GM21447 (cell line): ENCODE data around the gene RASGRP4.

ENCODE experiments used
- ATAC-seq: cut with Tn5 transposase; IDR thresholded peaks from one replicate; pipeline ENCODE4 v1.9.1; 2021; ENCODE audit not compliant: unreplicated experiment

RASGRP4 gene

DNA sequence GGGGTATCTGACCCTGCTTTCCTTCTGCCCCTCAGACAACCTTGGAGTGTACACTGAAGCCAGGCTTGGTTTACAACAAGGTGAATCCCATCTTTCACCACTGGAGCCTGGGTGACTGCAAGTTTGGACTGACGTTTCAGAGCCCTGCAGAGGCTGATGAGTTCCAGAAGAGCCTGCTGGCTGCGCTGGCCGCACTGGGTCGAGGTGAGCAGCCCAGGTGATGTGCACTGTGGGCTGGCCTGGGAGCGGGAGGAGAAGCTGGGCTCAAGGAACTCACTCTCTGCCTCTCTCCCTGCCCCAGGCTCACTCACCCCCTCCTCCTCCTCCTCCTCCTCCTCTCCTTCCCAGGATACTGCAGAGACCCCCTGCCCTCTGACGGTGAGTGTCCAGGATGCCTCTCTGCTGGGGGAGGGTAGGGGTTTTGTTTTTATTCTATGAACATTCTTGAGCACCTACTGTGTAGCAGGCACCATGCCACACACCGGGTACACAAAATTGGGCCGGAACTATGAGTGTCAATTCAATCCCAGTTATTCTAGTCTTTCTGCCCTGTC lies 34.0 kb downstream of the RASGRP4 start:
- ATAC-seq = no peak

DNA sequence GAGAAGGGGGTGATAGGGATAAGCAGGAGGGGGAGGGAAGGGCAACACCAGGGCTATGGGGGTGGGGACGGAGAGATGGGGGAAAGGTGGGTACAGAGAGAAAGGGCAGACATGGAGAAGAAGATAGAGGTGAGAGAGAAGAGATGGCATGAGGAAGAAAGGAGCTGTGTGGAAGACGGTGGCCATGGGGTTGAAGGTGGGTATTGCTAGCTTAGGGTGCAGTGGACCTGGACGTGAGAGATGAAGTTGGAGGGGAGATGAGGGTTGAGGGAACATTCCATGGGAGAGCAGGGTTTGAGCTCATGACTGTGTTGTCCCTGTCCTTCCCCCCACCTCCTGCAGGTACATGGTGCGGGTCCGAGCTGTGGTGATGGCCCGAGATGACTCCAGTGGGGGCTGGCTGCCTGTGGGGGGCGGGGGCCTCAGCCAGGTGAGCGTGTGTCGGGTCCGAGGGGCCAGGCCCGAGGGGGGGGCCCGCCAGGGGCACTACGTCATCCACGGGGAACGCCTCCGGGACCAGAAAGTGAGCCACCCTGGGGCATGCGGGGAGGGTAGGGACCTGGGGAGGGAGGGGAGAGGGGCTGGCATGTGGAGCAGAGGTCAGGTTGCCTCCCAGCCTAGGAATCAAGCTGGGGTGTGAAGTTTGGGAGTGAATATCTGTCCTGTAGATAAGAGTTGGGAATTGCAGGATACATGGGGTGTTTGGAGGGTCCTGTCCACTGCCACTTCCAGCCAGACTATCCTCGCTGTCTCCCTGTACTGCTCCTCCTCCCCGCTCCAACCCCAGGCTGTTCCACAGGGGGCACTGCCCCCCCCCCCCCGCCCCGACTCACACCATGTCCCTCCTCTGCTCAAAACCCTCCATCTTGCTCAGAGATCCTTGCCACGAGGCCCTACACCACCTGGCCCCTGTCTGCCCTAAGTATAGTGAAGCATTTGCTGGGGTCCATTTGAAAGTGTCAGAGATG lies 35.8 kb downstream of the RASGRP4 start:
- no peak for ATAC-seq

DNA sequence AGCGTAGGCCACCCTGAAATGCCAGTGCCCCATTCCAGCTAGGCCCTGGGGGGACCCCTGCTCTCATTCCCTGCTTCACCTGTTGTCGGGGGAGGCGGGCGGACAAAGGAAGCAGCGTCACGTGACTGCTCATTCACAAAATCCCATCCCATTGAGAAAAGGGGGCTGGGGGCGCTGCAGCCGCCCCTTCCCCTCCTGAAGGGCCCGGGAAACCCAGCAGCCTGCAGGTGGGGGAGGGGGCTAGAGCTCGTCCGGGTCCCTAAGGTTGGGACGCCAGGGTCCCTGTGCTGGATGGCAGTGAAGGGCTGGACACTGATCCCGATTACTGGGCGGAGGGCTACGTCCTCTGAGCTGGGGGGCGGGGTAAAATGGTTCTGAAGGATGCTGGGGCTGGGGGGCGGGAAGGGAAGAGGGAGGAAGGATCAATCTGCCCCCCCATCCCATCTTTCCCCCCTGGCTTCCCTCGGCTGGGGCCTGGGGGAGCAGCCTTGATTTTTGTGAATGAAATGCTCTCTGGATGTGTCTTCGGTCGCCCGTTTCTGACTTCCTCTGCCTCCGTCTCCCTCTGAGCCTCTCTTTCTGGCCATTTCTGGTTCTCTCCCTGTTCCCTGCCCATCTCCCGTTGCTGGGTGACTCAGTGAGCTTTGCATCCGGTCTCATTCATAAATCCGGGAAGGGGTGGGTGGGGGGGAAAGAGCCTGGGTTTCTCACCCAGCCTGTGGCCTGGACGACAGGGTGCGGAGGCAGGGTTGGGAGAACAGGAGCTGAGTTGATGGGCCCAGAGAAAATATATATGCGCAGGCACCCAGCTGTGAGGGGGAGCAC lies 36.7 kb downstream of the RASGRP4 start:
- ATAC-seq = no peak

DNA sequence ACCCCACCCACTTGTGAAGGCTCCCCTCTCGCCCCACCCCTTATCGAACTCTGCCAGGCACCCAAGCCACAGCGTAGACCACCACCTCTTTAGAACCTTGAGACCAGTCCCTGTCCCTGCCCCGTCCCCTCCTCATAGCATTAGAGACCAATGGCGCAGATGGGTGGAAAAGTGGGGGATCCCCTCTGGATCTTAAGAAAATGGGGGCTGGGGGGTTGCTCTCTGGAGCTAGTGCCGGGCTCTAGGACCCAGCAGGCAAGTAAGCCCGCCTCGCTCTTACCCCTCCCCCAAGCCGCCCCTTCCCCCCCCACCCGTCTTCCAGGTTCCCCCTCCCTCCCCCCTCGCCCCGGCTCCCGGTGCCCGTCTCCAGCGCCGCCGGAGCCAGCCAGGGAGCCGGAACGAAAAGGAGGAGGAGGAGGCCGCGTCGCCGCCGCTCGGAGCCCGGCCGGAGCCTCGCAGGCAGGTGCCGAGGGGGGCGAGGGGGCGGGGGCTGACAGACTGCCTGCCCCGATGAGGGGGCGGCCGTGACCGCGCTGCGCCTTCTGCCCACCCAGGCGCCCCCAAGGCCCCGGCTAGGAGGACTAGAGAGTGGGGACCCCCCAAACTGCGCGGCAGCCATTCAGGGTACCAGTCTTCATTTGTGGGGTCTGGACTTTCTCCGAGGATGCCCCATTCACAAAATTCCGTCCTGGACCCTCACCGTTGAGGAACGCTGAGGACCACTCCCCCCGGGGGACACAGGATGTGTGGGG lies 37.5 kb downstream of the RASGRP4 start, which contains the start of gene SPRED3:
SPRED3 (plus strand) TSS at position 349 of the 752 bp plus-strand sequence. CDS start 1,606 bp downstream, outside the sequence.
- no peak for ATAC-seq

DNA sequence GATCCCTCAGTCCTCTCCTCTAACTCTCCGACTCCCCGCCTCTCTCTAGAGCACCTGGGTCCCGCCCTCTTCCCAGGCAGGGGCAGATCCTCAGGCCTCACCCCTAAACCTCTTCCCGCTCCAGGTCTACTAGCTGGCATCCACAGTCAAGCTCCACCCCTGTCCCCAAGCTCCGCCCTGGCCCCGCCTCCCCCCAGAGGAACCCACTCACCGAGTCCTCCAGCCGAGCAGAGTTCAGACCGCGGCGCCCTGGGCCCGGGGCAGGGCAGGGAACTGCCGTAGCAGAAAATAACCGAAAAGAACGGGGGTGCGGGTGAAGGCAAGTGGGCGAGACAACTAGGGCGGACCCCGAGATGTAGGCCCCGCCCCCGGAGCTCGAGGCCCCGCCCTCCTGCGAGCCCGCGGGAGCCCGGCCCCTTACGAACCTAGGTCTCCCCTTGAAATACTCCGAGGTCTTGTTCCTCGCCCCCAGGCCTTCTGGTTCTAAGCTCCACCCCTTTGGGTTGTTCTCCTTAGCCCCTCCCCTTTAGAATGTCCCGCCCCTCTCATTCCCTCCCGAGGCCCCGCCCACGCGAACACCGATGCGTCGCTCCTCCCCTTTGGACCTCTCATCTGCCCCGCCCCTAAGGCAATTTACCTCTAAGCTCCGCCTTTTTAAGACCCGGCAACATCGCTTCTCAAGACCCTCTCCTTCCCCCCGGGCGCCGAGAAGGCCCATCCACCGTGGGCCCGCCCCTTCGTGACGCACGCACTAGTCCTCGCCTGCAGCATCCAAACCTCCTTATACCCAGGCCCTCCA lies 38.3 kb downstream of the RASGRP4 start, which contains the start of gene GGN:
GGN (minus strand) TSS at position 485 of the 799 bp plus-strand sequence. CDS start 773 bp downstream, outside the sequence.
- peak; percentile 43 for ATAC-seq

DNA sequence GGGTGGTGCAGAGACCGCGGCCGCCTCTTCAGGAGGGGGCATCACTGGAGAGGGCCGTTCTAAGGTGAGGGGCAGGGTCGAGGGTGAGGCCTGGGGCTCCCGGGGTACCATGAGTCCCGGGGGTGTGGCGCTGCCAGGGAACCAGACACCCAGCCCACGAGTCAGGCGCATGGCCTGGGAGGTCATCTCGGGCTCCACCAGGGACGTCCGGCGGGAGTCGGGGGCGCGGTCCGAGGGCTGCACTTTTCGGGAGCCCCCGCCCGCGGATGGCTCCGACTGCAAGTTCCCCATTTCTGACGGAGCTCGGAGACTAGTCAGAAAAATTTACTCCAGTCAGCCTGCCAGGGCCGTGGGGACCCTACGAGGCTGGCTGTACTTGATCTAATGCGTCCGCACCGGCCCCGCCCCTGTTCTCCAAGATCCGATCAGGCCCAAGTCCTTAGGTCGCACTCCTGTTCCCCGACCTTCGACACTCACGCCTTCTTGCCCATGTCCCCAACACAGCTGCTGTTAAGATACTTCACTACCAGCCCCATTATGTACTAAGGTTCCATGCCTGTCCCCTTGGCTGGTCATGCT lies 39.0 kb downstream of the RASGRP4 start:
- no peak for ATAC-seq

DNA sequence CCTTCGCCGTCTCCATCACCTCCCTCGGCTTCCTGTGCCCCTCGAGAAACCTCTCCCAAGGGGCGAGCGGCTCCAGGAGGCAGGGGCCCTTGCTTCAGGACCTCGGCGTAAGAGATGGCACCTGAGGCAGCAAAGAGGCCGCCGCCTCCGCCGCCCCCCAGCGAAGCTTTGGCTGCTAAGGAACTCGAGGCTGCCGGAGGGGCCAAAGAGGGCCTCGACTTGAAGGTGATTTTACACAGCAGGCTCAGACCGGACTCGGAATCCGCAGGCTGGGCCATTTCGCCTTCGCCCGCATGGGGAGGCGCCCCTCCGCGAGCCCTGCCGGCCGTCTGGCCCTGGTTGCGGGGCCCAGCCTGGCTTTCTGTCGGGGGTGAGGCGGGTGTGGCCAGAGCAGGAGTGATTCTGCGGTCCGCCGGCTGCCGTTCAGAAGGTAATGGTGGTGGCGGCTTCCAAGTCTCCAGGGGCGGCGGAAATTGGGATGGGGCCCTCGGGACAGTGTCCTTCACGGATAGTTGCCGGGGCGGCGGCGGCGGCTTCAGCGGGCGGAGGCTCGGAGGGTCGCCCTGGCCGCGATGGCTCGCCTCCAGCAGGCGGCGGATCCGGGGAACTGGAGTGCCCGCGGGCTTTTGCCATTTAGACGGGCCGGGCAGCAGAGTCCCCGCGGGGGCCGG lies 39.6 kb downstream of the RASGRP4 start:
- no peak for ATAC-seq

DNA sequence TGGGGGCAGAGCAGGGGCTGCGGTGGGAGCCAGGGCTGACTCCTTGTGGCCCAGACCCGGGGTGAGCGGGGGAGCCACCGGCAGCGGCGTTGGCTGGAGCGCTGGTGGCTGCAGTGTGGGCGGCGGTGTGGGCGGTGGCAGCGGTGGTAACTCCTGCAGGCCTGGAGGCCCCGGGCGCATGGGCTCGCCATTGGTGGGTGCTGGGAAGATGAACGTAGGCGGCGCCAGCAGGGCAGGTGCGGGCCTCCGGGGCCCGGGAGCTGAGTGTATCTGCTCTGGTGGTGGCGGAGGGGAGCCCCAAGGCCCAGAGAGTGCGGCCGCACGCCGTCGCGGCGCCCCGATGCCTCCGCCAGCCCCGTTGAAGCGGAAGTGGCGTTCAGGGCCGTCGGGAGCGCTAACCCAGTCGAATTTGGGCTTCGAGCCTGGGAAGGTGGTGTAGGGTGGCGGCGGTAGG lies 40.2 kb downstream of the RASGRP4 start:
- ATAC-seq = no peak

DNA sequence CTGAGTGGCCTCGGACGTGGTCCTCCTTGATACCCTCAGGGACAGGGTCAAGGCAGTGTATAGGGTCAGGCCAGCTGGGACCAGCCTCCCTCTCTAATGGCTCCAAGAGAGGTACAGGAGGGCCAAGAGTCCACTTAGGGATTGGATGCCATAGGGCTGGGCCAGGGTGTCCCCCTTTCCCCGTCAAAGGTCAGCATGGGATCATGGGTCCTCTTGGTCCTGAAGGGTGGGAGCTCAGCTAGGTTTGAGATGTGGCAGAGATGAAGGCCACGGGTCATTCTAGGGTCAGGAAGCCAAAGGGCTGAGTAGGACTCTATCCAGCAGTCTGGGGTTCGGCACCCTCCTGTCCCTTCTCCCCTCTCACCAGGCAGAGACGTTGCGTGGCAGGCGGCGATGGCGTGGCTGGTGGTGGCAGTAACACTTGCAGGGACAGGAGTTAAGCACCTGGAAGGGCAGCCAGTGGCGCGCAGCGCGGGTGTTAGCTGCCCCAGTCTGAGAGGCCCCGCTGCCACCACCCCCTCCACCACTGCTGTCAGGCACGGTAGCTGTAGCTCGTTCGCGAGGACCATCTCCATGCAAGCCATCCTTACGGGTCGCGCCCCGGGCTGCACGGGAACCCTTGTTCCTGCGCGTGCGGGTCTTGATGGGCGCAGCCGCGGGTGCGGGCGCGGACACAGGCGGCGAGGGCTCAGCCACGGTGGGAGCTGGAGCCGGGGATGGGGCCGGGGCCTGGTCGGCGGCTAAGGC lies 40.8 kb downstream of the RASGRP4 start:
- no peak for ATAC-seq

DNA sequence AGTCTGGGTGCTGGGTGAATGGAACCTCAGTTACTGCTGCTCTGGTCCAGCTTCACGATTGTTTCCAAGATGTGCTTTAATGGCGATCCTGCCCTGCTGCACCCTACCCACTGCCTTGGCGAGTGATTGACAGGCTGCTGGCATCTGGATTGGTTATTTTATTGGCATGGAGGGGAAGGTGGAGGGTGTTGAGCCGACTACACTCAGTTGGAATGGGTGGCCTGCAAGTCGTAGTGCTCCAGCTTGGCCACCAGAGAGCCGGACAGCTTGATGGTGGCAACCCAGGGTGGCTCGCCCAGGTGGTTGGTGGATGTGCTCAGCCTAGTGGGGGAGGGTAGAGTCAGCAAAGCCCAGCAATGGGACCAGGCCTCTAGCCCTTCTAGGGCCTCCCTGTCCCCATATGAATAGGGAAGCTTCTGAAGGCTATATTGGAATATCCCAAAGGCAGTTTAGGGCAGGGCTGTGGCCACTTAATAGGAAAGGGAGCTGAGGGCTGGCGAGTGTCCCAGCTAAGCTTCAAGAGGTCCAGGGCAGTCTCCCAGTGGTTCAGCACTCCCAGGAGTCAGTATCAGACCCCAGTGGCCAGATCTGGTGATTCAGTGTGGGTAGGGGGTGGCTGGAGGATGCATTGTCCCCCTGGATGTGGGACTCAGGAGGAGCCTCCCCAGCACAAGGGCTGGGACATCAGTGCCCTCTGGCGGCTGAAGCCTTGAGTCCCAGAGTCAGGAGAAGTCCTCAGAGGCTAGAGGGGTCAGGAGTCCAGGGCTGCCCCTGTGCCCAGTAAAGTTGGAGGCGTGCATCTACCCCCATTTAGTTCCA lies 41.6 kb downstream of the RASGRP4 start:
- no peak for ATAC-seq

DNA sequence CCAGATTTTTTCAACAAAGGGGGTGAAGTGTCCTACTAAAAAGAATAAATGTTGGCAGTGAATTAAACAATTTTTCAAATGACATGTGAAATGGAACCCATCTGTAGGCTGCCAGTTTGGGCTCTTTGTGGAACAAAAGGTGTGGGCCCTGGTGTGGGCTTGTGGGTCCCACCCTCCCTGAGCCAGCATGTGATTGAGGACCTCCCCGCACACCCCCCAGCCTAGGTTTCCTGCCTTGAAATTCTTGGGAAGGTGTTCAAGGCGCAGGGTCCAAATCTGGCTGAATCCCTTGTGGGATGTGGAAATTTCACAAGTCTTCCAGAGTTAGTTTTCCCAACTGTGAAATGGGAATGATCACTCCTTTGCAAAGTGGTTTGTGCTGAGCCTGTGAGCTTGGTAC lies 42.3 kb downstream of the RASGRP4 start:
- ATAC-seq = no peak

DNA sequence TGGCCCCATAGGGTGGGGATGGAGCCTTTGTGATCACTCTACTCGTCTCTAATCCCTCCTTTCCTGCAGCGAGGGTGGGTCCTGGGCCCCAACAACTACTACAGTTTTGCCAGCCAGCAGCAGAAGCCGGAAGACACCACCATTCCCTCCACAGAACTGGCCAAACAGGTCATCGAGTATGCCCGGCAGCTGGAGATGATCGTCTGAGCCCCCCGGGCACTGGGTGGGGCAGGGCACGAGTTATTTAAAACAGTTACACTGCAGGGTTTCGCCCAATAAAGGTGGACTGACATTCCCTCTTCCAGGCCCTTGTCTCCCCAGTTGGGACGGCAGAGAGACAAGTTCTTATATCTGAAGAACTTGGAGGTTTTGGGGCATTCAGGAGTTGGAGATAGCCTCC lies 42.8 kb downstream of the RASGRP4 start:
- ATAC-seq = no peak

DNA sequence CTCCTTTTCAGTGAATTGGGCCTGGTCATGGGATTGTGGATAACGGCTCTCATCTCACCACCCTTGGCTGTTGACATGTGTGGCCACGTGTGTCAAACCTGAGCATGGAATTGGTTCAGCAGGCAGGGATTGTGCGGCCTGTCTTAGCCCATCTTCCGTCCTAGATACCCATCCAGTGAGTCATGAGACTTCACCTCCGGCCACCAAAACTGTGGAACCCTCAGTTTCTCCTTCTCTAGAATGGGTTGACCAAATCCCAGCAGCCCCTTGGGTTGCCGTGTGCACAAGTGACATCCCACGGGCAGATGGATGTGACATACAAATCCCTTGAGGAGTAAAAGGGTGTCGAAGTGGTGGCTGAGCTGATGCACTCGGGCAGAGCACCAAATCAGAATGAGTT lies 44.9 kb downstream of the RASGRP4 start:
- no peak for ATAC-seq

DNA sequence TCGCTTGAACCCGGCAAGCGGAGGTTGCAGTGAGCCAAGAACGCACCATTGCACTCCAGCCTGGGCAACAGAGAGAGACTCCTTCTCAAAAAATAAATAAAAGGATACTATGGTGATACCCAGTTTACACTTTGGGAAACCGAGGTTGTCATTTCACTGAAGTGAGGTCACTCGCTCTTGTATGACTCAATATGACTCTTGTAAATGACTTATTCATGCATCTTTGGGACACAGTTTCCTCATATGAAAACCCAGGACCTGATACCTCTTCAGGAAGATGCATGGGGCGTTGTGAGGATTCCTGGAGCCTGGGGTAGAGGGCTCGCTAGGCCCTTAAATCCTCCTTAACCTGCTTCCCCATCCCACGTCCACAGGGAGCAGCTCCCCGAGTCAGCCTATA lies 47.2 kb downstream of the RASGRP4 start:
- ATAC-seq = no peak

DNA sequence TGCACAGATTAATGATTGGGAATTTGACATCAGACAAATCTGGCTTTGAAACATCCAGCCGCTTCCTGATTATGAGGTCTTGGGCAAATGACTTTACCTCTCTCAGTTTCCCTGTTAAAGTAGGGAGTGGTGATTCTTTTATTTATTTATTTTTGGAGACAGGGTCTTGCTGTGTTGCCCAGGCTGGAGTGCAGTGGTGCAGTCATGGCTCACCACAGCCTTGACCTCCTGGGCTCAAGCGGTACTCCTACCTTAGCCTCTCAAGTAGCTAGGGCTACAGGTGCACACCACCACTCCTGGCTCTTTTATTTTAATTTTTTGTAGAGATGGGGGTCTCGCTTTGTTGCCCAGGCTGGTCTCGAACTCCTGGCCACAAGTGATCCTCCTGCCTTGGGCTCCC lies 49.0 kb downstream of the RASGRP4 start:
- no peak for ATAC-seq

DNA sequence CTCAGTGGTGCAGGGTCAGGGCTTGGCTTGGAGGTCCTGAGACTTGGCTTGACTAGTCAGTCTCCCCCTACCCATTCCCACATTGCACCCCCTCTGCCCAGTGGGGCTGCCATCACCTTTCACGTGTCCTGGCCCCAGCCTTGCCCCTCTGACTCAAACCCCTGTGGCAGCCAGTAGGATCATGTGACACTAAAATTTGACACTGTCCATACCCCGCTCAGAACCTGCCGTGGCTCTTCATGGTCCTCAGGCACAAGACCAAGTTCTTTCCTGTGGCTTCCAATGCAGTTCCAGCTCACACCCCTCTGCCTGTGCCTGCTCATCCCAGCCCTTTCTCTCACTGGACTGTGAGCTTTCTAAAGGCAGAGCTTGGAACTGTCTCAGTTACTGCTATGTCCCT lies 49.4 kb downstream of the RASGRP4 start:
- ATAC-seq = no peak

DNA sequence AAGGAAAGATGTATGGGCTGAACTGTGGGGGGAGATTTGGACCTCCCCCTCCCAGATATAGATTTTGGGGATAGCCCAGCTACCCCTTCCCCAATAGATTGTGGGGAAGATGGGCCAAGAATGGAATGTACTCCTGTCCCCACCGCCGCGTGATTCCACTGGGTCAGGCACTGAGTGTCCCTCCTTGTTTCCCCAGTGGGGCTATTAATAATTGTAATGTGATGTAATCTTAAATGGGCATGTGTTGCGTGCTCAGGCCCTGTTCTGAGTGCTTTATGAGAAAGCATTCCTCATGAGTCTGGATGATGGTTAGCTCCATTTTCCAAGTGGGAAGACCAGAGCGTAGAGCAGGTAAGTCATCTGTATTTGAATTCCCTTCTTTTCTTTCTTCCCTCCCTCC lies 50.3 kb downstream of the RASGRP4 start:
- no peak for ATAC-seq
